OCI-M1 (cell line): Measurements from ENCODE around the gene SAFB2.

Experiments
- DNase-seq: peaks from one replicate; lab custom pipeline; 2025; lab: John Stamatoyannopoulos, UW

SAFB2 gene

GRCh38 chr19:5607318-5608275, 15.0 kb downstream of the SAFB2 start:
- DNase-seq: no peak

- no peak for DNase-seq
Measured at GRCh38 chr19:5605362-5605761, 17.2 kb downstream of the SAFB2 start.

DNA sequence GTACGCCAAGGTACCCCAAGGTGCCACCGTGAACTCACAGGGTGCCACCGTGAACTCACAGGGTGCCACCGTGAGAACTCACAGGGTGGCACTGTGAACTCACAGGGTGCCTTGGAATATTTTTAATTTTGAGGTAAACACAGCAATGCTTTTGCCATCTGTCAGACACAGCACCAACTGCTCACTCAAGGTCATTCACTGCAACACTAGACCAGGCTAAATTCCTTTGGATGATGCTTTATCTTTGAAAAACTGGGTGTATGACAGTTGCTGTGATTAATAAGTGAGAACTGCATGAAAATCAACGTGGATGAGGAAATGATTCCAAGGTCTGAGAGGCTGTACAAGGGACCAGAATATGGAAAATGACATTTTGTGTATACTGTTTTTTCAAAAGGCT, 18.9 kb downstream of the SAFB2 start:
- DNase-seq: no peak

- no peak for DNase-seq
Measured at GRCh38 chr19:5600797-5601196, 21.8 kb downstream of the SAFB2 start.

- no peak for DNase-seq
Measured at GRCh38 chr19:5595745-5596144, 26.8 kb downstream of the SAFB2 start.

- no peak for DNase-seq
Measured at GRCh38 chr19:5595129-5595528, 27.4 kb downstream of the SAFB2 start.

DNA sequence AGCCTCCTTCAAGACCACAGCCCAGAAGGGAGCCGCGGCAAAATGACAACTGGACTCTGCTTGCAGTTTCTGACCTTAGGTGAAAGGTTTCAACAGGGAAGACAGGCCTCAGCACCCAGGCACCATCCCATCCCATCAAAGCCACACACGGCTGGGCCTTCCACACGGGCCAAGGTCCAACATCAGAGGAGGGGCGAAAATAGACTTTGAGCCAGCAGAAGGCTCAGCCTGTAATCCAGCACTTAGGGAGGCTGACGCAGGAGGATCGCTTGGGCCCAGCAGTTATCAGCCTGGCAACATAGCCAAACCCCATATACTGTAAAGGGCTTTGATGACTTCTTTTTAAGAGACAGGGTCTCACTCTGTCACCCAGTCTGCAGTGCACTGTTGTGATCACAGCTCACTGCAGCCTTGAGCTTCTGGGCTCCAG, 28.0 kb downstream of the SAFB2 start:
- no peak for DNase-seq

- no peak for DNase-seq
Measured at GRCh38 chr19:5593343-5594255, 29.0 kb downstream of the SAFB2 start.

DNA sequence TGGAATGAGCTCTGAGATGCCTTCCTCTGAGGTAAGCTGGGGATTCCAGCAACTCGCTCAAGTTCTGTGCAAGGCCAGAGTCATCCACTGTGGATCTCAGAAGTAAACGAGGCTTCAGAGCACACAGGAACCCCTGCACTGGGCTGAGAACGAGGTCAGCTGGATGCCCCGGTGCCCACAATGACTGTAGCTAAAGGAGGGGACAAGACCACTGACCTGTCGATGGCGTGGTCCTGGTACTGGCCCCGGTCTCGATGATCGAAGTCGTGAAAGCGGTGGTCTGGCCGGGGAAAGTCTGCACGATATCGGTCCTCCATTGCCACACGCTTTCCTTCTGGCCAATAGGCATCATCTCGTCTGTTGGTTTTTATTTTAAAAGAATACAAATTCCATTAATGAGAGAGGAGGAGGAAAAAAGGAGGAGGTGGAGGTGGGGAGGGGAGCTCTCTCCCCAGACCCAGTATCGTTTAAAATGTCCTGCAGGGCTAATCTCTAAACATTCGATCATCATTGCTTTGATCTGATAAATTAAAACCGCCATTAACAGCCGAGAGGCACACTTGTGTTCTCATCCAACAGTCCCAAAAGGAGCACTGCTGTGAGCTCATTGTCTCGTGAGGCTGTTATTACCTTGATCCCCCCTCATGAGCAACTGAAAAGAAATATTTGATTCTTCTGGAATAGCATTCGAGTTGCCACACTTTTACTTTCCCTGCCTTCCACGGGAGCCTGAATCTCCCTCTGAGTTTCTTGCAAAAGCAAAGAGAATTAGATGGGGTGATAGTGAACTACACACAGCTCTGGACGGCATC, 29.8 kb downstream of the SAFB2 start:
- DNase-seq: no peak

DNA sequence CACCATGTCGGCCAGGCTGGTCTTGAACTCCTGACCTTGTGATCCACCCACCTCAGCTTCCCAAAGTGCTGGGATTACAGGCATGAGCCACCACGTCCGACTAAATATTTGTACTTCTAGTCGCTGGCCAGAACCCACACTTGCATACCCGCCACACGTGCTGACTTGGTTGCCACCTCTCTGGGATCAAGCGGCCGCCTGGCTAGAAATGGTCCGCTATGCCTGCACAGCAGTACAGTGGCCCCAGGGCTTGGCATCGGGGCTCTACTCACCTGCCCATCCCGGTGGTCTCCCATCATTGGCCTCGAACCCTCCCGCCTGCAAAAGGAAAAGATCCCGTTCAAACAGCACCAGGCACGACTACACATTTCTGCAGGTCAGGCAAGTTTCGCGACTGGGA, 31.1 kb downstream of the SAFB2 start:
- DNase-seq: no peak

DNA sequence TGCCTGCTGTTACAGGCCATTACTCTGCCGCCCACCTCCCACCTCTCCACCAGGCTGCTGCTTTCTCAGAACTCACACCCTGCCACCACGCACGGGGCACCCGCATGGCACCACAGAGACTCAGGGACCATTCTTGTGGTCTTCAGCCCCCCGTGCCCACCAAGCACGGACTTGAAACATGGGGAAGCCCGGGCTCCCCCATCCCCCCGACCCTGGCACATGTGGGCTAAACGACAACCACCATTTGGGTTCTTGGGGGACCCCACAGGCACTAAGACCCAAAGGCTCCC, 31.8 kb downstream of the SAFB2 start:
- no peak for DNase-seq

- no peak for DNase-seq
Measured at GRCh38 chr19:5590151-5590864, 32.3 kb downstream of the SAFB2 start.

DNA sequence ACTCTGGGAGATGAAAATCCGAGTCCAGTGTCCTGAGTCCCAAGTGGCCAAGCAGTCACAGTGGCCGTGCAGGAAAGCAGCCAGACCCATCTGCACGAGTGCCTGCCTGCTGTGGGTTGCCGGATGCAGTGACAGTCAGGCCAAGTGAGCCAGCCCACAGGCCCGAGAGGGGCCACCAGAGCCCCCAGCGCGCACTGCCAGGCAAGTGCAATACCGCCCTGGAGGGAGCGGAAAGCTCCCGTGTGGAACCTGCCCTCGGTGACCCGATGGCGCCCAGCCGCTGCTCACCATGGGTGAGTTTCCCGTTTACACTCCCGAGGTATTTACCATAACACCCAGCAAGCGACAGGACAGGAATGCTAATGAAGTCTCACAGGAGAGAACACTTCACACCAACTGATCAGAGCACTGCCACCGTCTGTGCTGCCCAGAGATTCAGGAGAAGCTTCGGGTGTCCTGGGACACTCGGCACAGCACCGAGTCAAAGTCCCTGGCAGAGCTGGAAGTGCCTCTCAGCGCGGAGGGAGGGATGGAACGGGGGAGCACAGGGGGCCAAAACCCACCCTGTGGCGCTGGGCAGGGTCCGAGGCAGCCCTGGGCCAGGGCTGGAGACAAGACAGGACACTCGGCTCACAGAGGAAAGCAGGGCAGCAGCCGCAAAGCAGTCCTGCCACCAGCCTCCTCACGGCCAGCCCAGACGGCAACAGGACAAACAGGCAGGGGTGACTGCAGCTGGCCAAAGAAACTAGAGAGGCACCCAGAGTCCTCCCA, 33.5 kb downstream of the SAFB2 start:
- DNase-seq: no peak

DNA sequence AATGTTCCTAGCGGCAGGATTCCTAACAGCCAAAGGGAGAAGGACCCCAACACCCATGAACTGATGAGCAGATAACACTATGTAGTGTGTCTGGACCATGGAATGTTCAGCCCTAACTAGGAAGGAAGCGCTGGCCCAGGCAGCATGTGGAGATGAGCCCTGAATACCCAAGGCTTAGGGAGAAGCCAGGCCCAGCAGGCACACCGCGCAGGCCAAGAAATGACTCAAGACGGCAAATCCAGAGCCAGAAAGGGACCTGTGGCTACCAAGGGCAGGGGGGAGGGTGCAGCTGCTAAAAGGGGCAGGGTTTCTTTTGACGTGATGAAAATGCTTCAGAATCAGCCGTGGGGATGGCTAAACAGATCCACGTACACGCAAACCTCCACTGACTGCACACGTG, 34.1 kb downstream of the SAFB2 start:
- no peak for DNase-seq

DNA sequence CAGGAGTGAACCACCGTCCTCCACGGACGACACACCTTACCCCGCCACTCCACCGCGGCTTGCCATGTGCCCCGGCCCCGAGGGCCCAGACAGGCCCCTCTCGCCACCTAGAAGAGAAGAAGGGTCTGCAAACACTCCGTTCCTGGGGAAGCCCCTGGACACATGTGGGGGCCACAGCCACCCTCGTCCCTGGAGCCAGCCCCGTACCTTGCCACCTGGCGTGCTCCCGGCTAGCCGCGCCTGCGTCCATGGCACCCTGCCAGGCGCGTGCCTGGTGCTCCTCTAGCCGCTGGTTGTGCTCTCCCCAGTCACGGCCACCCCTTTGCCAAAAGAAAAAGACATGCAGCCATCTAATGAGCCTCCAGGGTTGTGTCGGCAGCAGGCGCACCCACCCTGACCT, 34.9 kb downstream of the SAFB2 start:
- no peak for DNase-seq

DNA sequence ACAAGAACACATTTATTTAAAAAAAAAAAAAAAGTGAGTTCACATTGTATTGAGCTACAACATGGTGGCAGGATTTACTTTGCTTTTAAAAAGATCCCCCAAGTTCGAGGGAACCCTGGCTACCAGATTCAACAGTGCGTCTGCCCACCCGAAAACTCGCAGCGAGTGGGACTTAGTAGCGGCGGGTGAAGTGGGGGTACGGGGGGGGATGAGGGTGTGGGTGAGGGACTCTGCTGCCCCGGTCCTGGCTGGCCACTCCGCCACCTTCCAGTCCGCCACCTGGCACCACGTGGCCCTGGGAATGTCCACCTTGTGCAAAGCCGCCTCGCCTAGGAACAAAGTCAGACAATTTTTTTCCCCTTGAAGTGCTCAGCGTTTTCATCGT, 35.5 kb downstream of the SAFB2 start:
- DNase-seq: no peak

- no peak for DNase-seq
Measured at GRCh38 chr19:5586300-5587070, 36.1 kb downstream of the SAFB2 start.

GRCh38 chr19:5585461-5586299, 36.9 kb downstream of the SAFB2 start:
- DNase-seq: no peak

DNA sequence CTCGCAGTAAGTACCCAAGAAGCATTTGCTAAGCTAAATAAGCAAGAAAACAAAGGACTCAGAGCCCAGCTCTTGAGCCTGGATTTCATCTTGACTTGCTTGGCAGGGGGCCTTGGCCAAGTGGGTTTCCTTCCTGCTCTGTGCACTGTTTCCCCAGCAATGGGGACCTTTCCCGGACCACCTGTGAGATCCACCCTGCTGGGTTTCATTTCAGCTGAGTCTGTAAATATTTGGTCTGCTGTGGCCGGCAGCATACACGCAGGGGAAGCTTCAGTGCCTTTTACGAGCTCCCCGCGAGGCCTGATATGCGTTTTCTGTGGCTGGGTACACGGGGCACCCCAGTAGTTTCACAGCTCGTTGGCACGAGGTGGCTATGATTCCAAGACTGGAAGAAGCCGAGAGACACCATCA, 42.4 kb downstream of the SAFB2 start:
- no peak for DNase-seq
